Motor neuron (in vitro differentiated cells): ENCODE measurements around the gene CELA2A. TPM values are rescaled to one million over a fixed set of nuclear protein-coding genes. Genes with fewer than 3 reads are reported as not detected.
"Not testable (repeated sequence)": the region's sequence is repeated elsewhere in the genome, so short reads cannot be mapped to it uniquely, and the experiment has no call there.

Experiments used
- ATAC-seq, 8 experiments: fragments of 200-7000 bp; cut with Tn5 transposase; replicated peaks in 6 of 8; 2 replicates each; pipeline ENCODE4 v1.8.0; 2021; ENCODE audit warnings: mild to moderate bottlenecking in 8 of 8, moderate library complexity in 8 of 8
- H3K27ac ChIP-seq, 2 donors: fragments of 250-450 bp; sonication (Bioruptor Pico); 2 replicates each; pipeline ENCODE4 v1.9.0; 2021; ENCODE audit warnings: antibody characterized with exemption in 2 of 2, mild to moderate bottlenecking in 2 of 2, moderate library complexity in 1 of 2
- H3K4me1 ChIP-seq, 2 donors: fragments of 250-450 bp; sonication (Bioruptor Pico); replicated peaks in 1 of 2; 2 replicates each; pipeline ENCODE4 v1.6.1; 2021; ENCODE audit warnings: antibody characterized with exemption in 2 of 2, mild to moderate bottlenecking in 2 of 2, moderate library complexity in 1 of 2
- H3K4me3 ChIP-seq, 5 donors: fragments of 250-450 bp; sonication (Bioruptor Pico); 2 replicates each; pipeline ENCODE4 v1.9.0; 2021; ENCODE audit warnings: antibody characterized with exemption in 5 of 5, mild to moderate bottlenecking in 5 of 5, moderate library complexity in 4 of 5
- WGBS, 10 experiments: fragments of 450-650 bp; shearing (Covaris generic); methylation state at CpG; one replicate each; pipeline ENCODE4 v1.0.0; 2022; 5-methylcytosine and 5-hydroxymethylcytosine counted together
- in situ Hi-C, 9 experiments: fragments of 400-800 bp; cut with MboI; loops; one replicate each; pipeline ENCODE4 v1.15.0; 2021; ENCODE audit warnings: low sequenced_read_pairs in 9 of 9, low pct_unique_long_range_greater_than_20kb in 2 of 9; ENCODE audit not compliant: unreplicated experiment in 9 of 9
- total RNA-seq, 8 experiments: library from RNA; unstranded; fragments of 300-600 nt; gene quantifications; 2 replicates each; pipeline versions ENCODE4 v1.2.3 to v1.2.4, GENCODE V29; 2022

CELA2A gene
- total RNA-seq, 8 experiments from 2014 or later = 1.1 TPM; not detected in 7

GRCh38 chr1:15426492-15427279 is 29.8 kb upstream of the CELA2A start:
- no peak overlapping the region for H3K4me3 ChIP-seq
- H3K4me1 ChIP-seq = peaks cover 13 to 30% of the 10 kb centered on the region in 2 donors
- 65 to 95% (median 76%) methylated on average over 2 to 22 of the region's 30 CpGs; no CpG with 5 or more reads in 5 of the 10 experiments for WGBS, 10 experiments
- peak; percentile 6 to 87 (median 80) for ATAC-seq
- in situ Hi-C loops = loop anchor here in 4 of 9 experiments (10.0 to 25.0 kb wide), 3 partner anchors 89 to 289 kb away; no protein-coding TSS in a partner anchor
- peak overlapping the region; percentile 16 to 21 for H3K27ac ChIP-seq

- WGBS, 10 experiments = 70 to 93% (median 80%) methylated on average over 1 to 4 of the region's 6 CpGs; no CpG with 5 or more reads in 5 of the 10 experiments
- no peak overlapping the region for H3K4me3 ChIP-seq
- H3K27ac ChIP-seq = peak overlapping the region in 1 of 2 donors; percentile 21
- peaks cover 10 to 26% of the 10 kb centered on the region in 2 donors for H3K4me1 ChIP-seq
- in situ Hi-C loops = loop anchor here in 4 of 9 experiments (10.0 to 25.0 kb wide), 3 partner anchors 90 to 290 kb away; no protein-coding TSS in a partner anchor
- peak in 5 of 8 experiments; percentile 8 to 30 (median 21) for ATAC-seq
Observed at GRCh38 chr1:15427280-15427666, 29.3 kb upstream of the CELA2A start.

- in situ Hi-C loops = loop anchor here in 4 of 9 experiments (10.0 to 25.0 kb wide), 3 partner anchors 91 to 291 kb away; no protein-coding TSS in a partner anchor
- 80 to 100% (median 90%) methylated on average over 1 to 7 of the region's 11 CpGs; no CpG with 5 or more reads in 5 of the 10 experiments for WGBS, 10 experiments
- not testable (repeated sequence) for H3K27ac ChIP-seq, ATAC-seq, H3K4me3 ChIP-seq
- peaks cover 10 to 29% of the 10 kb centered on the region in 2 donors for H3K4me1 ChIP-seq
Observed at GRCh38 chr1:15428252-15428651, 28.3 kb upstream of the CELA2A start.

- Histone ChIP-seq H3K27ac (no peak overlapping the region), H3K4me3 (no peak overlapping the region), H3K4me1 (peaks cover 10 to 29% of the 10 kb centered on the region in 2 donors)
- WGBS, 10 experiments = 100% methylated on average over 1 of the region's 18 CpGs; no CpG with 5 or more reads in 8 of the 10 experiments
- no peak for ATAC-seq
- in situ Hi-C loops = loop anchor here in 4 of 9 experiments (10.0 to 25.0 kb wide), 3 partner anchors 92 to 292 kb away; no protein-coding TSS in a partner anchor
Observed at GRCh38 chr1:15428815-15429435, 27.6 kb upstream of the CELA2A start.

- 61 to 100% (median 88%) methylated on average over 3 to 16 of the region's 19 CpGs; no CpG with 5 or more reads in 1 of the 10 experiments for WGBS, 10 experiments
- no peak overlapping the region for H3K4me3 ChIP-seq
- in situ Hi-C loops = loop anchor here in 5 of 9 experiments (10.0 to 25.0 kb wide), 4 partner anchors 92 to 292 kb away; no protein-coding TSS in a partner anchor
- H3K4me1 ChIP-seq = peaks cover 10 to 24% of the 10 kb centered on the region in 2 donors
- no peak for ATAC-seq
- H3K27ac ChIP-seq = no peak overlapping the region
Observed at GRCh38 chr1:15429701-15430149, 26.8 kb upstream of the CELA2A start.

- ATAC-seq = peak; percentile 9 to 63 (median 36)
- WGBS, 10 experiments = 0 to 100% (median 59%) methylated on average over 1 to 9 of the region's 19 CpGs; no CpG with 5 or more reads in 3 of the 10 experiments
- in situ Hi-C loops = loop anchor here in 4 of 9 experiments (10.0 to 25.0 kb wide), 3 partner anchors 94 to 294 kb away; no protein-coding TSS in a partner anchor
- H3K27ac ChIP-seq = no peak overlapping the region
- H3K4me3 ChIP-seq = no peak overlapping the region
- peaks cover 10 to 20% of the 10 kb centered on the region in 2 donors for H3K4me1 ChIP-seq
Observed at GRCh38 chr1:15430787-15431570, 25.6 kb upstream of the CELA2A start.

GRCh38 chr1:15431571-15431948 is 25.0 kb upstream of the CELA2A start:
- Histone ChIP-seq H3K4me3 (no peak overlapping the region), H3K4me1 (peaks cover 8 to 15% of the 10 kb centered on the region in 2 donors), H3K27ac (no peak overlapping the region)
- no peak for ATAC-seq
- 60 to 100% (median 81%) methylated on average over 1 to 4 of the region's 4 CpGs; no CpG with 5 or more reads in 5 of the 10 experiments for WGBS, 10 experiments
- in situ Hi-C loops = loop anchor here in 4 of 9 experiments (10.0 to 25.0 kb wide), 3 partner anchors 94 to 294 kb away; no protein-coding TSS in a partner anchor

GRCh38 chr1:15432324-15432723 is 24.2 kb upstream of the CELA2A start:
- Histone ChIP-seq H3K4me3 (no peak overlapping the region), H3K4me1 (peaks cover under 1 to 7% of the 10 kb centered on the region in 2 donors), H3K27ac (no peak overlapping the region)
- peak in 6 of 8 experiments; percentile 4 to 61 (median 32) for ATAC-seq
- WGBS, 10 experiments = 56% methylated on average over 3 of the region's 9 CpGs; no CpG with 5 or more reads in 9 of the 10 experiments
- in situ Hi-C loops = loop anchor here in 4 of 9 experiments (10.0 to 25.0 kb wide), 3 partner anchors 95 to 295 kb away; no protein-coding TSS in a partner anchor

- no peak overlapping the region for H3K27ac ChIP-seq
- in situ Hi-C loops = loop anchor here in 4 of 9 experiments (10.0 to 25.0 kb wide), 3 partner anchors 96 to 296 kb away; no protein-coding TSS in a partner anchor
- no peak overlapping the region for H3K4me3 ChIP-seq
- ATAC-seq = peak in 1 of 8 experiments; percentile 4
- peaks cover 0 to 5% of the 10 kb centered on the region in 2 donors for H3K4me1 ChIP-seq
- 63 to 90% (median 80%) methylated on average over 1 to 7 of the region's 9 CpGs; no CpG with 5 or more reads in 3 of the 10 experiments for WGBS, 10 experiments
Observed at GRCh38 chr1:15433471-15433870, 23.1 kb upstream of the CELA2A start.

- in situ Hi-C loops = loop anchor here in 4 of 9 experiments (10.0 to 25.0 kb wide), 3 partner anchors 97 to 297 kb away; no protein-coding TSS in a partner anchor
- 36 to 100% (median 83%) methylated on average over 1 to 8 of the region's 8 CpGs; no CpG with 5 or more reads in 3 of the 10 experiments for WGBS, 10 experiments
- H3K27ac ChIP-seq, H3K4me1 ChIP-seq, ATAC-seq, H3K4me3 ChIP-seq: not testable (repeated sequence)
Observed at GRCh38 chr1:15434739-15435138, 21.8 kb upstream of the CELA2A start.

GRCh38 chr1:15435239-15436077 is 21.1 kb upstream of the CELA2A start:
- no peak overlapping the region for H3K4me3 ChIP-seq
- in situ Hi-C loops = loop anchor here in 4 of 9 experiments (10.0 to 25.0 kb wide), 3 partner anchors 98 to 298 kb away; no protein-coding TSS in a partner anchor
- 69 to 100% (median 95%) methylated on average over 1 to 15 of the region's 17 CpGs for WGBS, 10 experiments
- no peak overlapping the region for H3K27ac ChIP-seq
- no peak for ATAC-seq
- peaks cover 0 to 5% of the 10 kb centered on the region in 2 donors for H3K4me1 ChIP-seq
